DND-41 (cell line): ENCODE data around the gene HM13.

ENCODE experiments used
- ATAC-seq: fragments of 200-7000 bp; cut with Tn5 transposase; 3 replicates; pipeline ENCODE4 v1.9.1; 2021; ENCODE audit warnings: low read depth; ENCODE audit not compliant: insufficient read depth
- DNase-seq: peaks from one replicate; pipeline ENCODE4 v3.0.0-alpha.2; 2020
- H2AFZ ChIP-seq: 2 replicates; pipeline ENCODE4 v1.6.0; 2012; ENCODE audit warnings: low read depth, low read length
- H3K27ac ChIP-seq: 2 replicates; pipeline ENCODE4 v1.5.1; 2012; ENCODE audit warnings: low read length, inconsistent platforms
- H3K27me3 ChIP-seq: fragments of 200-600 bp; sonication (generic); 2 replicates; pipeline ENCODE4 v1.6.0; 2012; ENCODE audit warnings: low read length, mild to moderate bottlenecking, inconsistent platforms; ENCODE audit not compliant: insufficient read depth, poor library complexity
- H3K36me3 ChIP-seq: 2 replicates; pipeline ENCODE4 v1.5.1; 2012; ENCODE audit warnings: low read length, inconsistent platforms; ENCODE audit not compliant: insufficient read depth
- H3K4me1 ChIP-seq: 2 replicates; pipeline ENCODE4 v1.5.1; 2012; ENCODE audit warnings: mild to moderate bottlenecking, low read length; ENCODE audit not compliant: insufficient read depth
- H3K4me2 ChIP-seq: 2 replicates; pipeline ENCODE4 v1.6.0; 2012; ENCODE audit warnings: mild to moderate bottlenecking, moderate library complexity, low read length, inconsistent platforms; ENCODE audit not compliant: insufficient read depth
- H3K4me3 ChIP-seq, 2 experiments: fragments of 200-600 bp in 1 of 2; shearing (Covaris generic) in 1 of 2; 2 replicates each; pipeline ENCODE4 v1.5.1; 2012 to 2016; ENCODE audit warnings: inconsistent platforms in 2 of 2, low read length in 2 of 2, mild to moderate bottlenecking in 2 of 2, low read depth in 1 of 2, moderate library complexity in 1 of 2
- H3K79me2 ChIP-seq: 2 replicates; pipeline ENCODE4 v1.6.0; 2012; ENCODE audit warnings: low read length, inconsistent platforms; ENCODE audit not compliant: insufficient read depth
- H3K9ac ChIP-seq: 2 replicates; pipeline ENCODE4 v1.6.0; 2012; ENCODE audit warnings: low read depth, mild to moderate bottlenecking, inconsistent platforms, low read length, moderate library complexity
- H3K9me3 ChIP-seq: 2 replicates; pipeline ENCODE4 v1.5.1; 2012; ENCODE audit warnings: low read length, moderate library complexity, mild to moderate bottlenecking, inconsistent platforms; ENCODE audit not compliant: insufficient read depth, severe bottlenecking
- H4K20me1 ChIP-seq: 2 replicates; pipeline ENCODE4 v1.6.0; 2012; ENCODE audit warnings: low read length; ENCODE audit not compliant: insufficient read depth
- EZH2 ChIP-seq: IDR thresholded peaks from 3 replicates; pipeline ENCODE4 v1.6.1; 2012; ENCODE audit warnings: borderline replicate concordance, low read depth, mild to moderate bottlenecking, moderate library complexity, low read length, inconsistent platforms; ENCODE audit not compliant: severe bottlenecking
- TF ChIP-seq, protein P1 (sequence below): IDR thresholded peaks from 2 replicates; pipeline ENCODE4 v1.5.1; 2012; ENCODE audit warnings: borderline replicate concordance, low read length, moderate library complexity, mild to moderate bottlenecking; ENCODE audit not compliant: poor library complexity, severe bottlenecking; ENCODE audit errors: extremely low read depth

HM13 gene

DNA sequence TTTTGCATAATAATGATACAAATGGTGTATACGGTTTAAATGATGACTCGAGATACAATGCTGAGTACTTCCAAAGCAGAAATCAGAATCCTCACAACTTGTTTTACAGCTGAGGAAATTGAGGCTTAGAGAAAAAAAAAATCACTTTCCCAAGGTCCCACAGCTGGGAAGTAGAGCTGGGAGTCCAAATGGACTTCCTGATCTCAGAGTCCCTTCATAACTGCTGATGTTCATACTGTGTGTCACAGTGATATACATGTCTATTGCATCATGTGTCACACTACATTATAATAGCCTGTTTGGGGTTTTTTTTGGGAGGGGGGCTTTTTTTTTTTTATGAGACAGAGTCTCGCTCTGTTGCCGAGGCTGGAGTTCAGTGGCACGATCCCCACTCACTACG is 8.5 kb downstream of the HM13 start:
- peaks cover 48% of the 10 kb centered on the region for H4K20me1 ChIP-seq
- no peak overlapping the region for H3K27ac ChIP-seq
- no peaks in the 10 kb centered on the region for H3K27me3 ChIP-seq
- H3K4me2 ChIP-seq, result no peak overlapping the region
- H3K4me1 ChIP-seq, result peaks cover 3% of the 10 kb centered on the region; the same call in 1 of the 2 replicates
- no peak overlapping the region for H3K9ac ChIP-seq
- ATAC-seq, result no peak
- H3K79me2 ChIP-seq, result peaks cover 86% of the 10 kb centered on the region
- DNase-seq, result no peak
- H3K4me3 ChIP-seq, result no peak overlapping the region
- TF ChIP-seq, protein P1, sequence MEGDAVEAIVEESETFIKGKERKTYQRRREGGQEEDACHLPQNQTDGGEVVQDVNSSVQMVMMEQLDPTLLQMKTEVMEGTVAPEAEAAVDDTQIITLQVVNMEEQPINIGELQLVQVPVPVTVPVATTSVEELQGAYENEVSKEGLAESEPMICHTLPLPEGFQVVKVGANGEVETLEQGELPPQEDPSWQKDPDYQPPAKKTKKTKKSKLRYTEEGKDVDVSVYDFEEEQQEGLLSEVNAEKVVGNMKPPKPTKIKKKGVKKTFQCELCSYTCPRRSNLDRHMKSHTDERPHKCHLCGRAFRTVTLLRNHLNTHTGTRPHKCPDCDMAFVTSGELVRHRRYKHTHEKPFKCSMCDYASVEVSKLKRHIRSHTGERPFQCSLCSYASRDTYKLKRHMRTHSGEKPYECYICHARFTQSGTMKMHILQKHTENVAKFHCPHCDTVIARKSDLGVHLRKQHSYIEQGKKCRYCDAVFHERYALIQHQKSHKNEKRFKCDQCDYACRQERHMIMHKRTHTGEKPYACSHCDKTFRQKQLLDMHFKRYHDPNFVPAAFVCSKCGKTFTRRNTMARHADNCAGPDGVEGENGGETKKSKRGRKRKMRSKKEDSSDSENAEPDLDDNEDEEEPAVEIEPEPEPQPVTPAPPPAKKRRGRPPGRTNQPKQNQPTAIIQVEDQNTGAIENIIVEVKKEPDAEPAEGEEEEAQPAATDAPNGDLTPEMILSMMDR, result no peak
- TF ChIP-seq EZH2, result no peak
- no peaks in the 10 kb centered on the region for H3K9me3 ChIP-seq
- peaks cover 71% of the 10 kb centered on the region for H3K36me3 ChIP-seq
- H2AFZ ChIP-seq, result no peak overlapping the region

DNA sequence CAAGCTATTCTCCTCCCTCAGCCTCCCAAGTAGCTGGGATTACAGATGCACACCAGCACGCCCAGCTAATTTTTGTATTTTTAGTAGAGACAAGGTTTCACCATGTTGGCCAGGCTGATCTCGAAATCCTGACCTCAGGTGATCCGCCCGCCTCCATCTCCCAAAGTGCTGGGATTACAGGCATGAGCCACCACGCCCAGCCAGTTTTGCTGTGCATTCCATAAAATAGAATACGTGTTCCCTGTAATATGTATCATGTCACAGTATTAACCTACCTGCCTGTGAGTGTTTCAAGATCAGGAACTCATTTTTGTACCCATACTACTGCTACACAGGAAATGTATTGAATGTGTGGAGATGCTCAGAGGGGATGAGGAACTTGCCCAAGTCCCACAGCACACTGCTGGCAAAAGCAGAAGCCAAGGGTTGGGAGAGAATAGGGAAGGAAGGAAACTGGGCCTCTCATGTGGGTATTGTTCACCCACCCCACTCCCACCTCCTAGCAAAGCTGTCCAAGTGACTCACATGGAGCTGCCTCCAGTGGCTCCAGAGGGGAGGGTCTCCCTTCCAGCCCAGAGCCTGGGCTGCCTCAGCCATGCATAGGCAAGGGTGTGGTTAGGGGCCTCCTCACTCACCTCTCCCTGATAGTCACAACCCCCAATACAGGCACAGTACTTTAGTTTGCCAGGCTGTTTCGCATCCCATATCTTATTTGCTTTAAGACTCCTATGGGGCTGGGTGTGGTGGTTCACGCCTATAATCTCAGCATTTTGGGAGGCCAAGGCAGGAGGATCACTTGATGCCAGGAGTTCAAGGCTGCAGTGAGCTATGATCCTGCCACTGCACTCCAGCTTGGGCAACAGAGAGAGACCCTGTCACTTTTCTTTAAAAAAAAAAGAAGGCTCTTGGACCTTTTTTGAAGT is 9.4 kb downstream of the HM13 start:
- H3K36me3 ChIP-seq, result peaks cover 80% of the 10 kb centered on the region
- H3K79me2 ChIP-seq, result peaks cover 88% of the 10 kb centered on the region

DNA sequence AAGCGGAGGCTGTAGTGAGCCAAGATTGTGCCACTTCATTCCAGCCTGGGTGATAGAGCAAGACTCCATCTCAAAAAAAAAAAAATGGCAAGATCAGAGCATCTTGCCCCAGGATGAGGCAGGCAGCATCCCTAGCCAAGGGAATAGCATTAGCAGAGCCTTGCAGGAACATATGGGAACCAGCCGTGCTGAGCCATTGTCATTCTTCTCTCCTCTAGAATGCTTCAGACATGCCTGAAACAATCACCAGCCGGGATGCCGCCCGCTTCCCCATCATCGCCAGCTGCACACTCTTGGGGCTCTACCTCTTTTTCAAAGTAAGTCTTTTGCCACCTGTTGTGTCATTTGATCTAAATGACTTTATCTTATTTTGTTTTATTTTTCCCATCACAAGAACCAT is 13.0 kb downstream of the HM13 start:
- Histone ChIP-seq H4K20me1 (peaks cover 25% of the 10 kb centered on the region), H3K4me2 (no peak overlapping the region), H3K9ac (no peak overlapping the region), H3K4me3 (no peak overlapping the region), H3K79me2 (peaks cover 79% of the 10 kb centered on the region), H3K36me3 (peaks cover 85% of the 10 kb centered on the region), H3K9me3 (no peaks in the 10 kb centered on the region), H2AFZ (no peak overlapping the region), H3K27me3 (no peaks in the 10 kb centered on the region), H3K4me1 (no peaks in the 10 kb centered on the region), H3K27ac (no peak overlapping the region)
- DNase-seq (no peak), ATAC-seq (no peak)
- TF ChIP-seq EZH2, result no peak

More for the DNA sequence above, 9.4 kb downstream of the HM13 start:
- TF ChIP-seq, protein P1, result no peak
- no peak for TF ChIP-seq EZH2
- peaks cover 48% of the 10 kb centered on the region for H4K20me1 ChIP-seq
- no peak overlapping the region for H3K4me2 ChIP-seq
- no peak overlapping the region for H3K4me3 ChIP-seq
- no peak overlapping the region for H3K9ac ChIP-seq
- H3K9me3 ChIP-seq, result no peaks in the 10 kb centered on the region
- 0 out of 2 replicates have a peak overlapping the region, but pooled peaks have one; percentile 5 for H3K27ac ChIP-seq
- DNase-seq (no peak), ATAC-seq (peak; percentile 39; the same call in 1 of the 3 replicates)
- no peaks in the 10 kb centered on the region for H3K27me3 ChIP-seq
- H3K4me1 ChIP-seq, result peaks cover 3% of the 10 kb centered on the region; the same call in 1 of the 2 replicates
- no peak overlapping the region for H2AFZ ChIP-seq

- Histone ChIP-seq H3K27me3 (no peaks in the 10 kb centered on the region), H3K9ac (no peak overlapping the region), H3K9me3 (no peaks in the 10 kb centered on the region), H3K4me2 (no peak overlapping the region), H3K4me3 (no peak overlapping the region), H4K20me1 (peaks cover 30% of the 10 kb centered on the region), H3K27ac (no peak overlapping the region), H3K36me3 (peaks cover 97% of the 10 kb centered on the region), H2AFZ (no peak overlapping the region), H3K79me2 (peaks cover 66% of the 10 kb centered on the region), H3K4me1 (peaks cover 49% of the 10 kb centered on the region)
- DNase-seq (no peak), ATAC-seq (no peak)
- TF ChIP-seq EZH2, result no peak
- TF ChIP-seq, protein P1, result no peak
Measured at GRCh38 chr20:31535298-31535697, 21.1 kb downstream of the HM13 start.
